GM21447 (cell line): Measurements from ENCODE around the gene ZNF516.

Source experiments
- ATAC-seq: cut with Tn5 transposase; IDR thresholded peaks from one replicate; pipeline ENCODE4 v1.9.1; 2021; ENCODE audit not compliant: unreplicated experiment

The ZNF516 gene

GRCh38 chr18:76386886-76387285 lies 108.2 kb downstream of the ZNF516 start:
- no peak for ATAC-seq

GRCh38 chr18:76386071-76386470 lies 109.0 kb downstream of the ZNF516 start:
- no peak for ATAC-seq

GRCh38 chr18:76385681-76385975 lies 109.4 kb downstream of the ZNF516 start:
- ATAC-seq = no peak

GRCh38 chr18:76384861-76385680 lies 110.0 kb downstream of the ZNF516 start:
- ATAC-seq = no peak

GRCh38 chr18:76384114-76384790 lies 110.8 kb downstream of the ZNF516 start:
- no peak for ATAC-seq

- no peak for ATAC-seq
Measured at GRCh38 chr18:76383636-76384035, 111.4 kb downstream of the ZNF516 start.

- ATAC-seq = no peak
Measured at GRCh38 chr18:76382275-76382674, 112.8 kb downstream of the ZNF516 start.

- no peak for ATAC-seq
Measured at GRCh38 chr18:76380791-76381405, 114.1 kb downstream of the ZNF516 start.

GRCh38 chr18:76380127-76380729 lies 114.8 kb downstream of the ZNF516 start:
- no peak for ATAC-seq

- no peak for ATAC-seq
Measured at GRCh38 chr18:76379226-76380126, 115.6 kb downstream of the ZNF516 start.

GRCh38 chr18:76378526-76379215 lies 116.4 kb downstream of the ZNF516 start:
- no peak for ATAC-seq

GRCh38 chr18:76377359-76377756 lies 117.7 kb downstream of the ZNF516 start:
- ATAC-seq = no peak

- no peak for ATAC-seq
Measured at GRCh38 chr18:76376668-76377358, 118.2 kb downstream of the ZNF516 start.

GRCh38 chr18:76376225-76376624 lies 118.8 kb downstream of the ZNF516 start:
- ATAC-seq = no peak

- ATAC-seq = peak; percentile 53
Measured at GRCh38 chr18:76374330-76375281, 120.4 kb downstream of the ZNF516 start.

- ATAC-seq = no peak
Measured at GRCh38 chr18:76373297-76373696, 121.7 kb downstream of the ZNF516 start.

- no peak for ATAC-seq
Measured at GRCh38 chr18:76371301-76372203, 123.5 kb downstream of the ZNF516 start.
